ENCODE data around the gene UTS2B.

DNA sequence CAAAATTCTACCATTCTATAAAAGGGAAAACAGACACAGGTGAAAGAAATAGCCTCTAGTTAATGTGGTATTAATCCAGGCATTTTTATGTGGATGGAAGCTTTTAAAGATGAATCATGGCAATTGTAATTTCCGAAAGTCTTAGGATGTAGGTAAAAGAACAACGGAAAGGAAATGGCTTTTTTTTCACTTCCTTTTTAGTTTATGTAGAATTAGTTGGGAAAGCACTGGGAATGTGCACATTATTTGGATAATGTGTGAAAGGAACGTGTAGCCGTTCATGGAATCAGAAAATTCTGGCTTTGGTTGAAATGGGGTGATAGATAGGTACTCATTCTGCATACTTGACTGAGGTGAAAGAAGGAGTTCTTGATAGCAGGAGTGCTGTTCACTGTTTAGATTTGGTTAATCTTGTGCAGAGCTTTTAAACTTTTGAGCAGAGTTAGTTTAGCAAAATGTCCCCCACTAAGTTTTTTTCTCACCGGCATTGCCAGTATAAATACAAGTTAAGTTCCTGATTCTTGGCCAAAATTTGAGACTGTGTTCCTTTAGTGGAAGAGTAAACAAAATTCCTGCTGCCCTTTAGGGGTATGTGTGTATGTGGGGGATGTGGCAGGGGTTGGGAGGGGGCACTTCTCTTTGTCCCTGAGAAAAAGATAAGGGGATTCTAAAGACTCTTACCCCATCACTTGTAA is 20.2 kb upstream of the UTS2B start:
- TF ChIP-seq POLR2A (IDR thresholded peaks at IDR 0.05) (no peak), EP300 (IDR thresholded peaks at IDR 0.05) (no peak)

Data from ovary (tissue), 1 donor.